ENCODE results near the gene SIN3B.

- TF ChIP-seq FOXM1 (IDR thresholded peaks at IDR 0.05; ENCODE audit: low read depth) (no peak), REST (IDR thresholded peaks at IDR 0.05; ENCODE audit: low read depth, low read length) (no peak), GABPA (IDR thresholded peaks at IDR 0.05; ENCODE audit: low read depth) (no peak), GATA2 (CRISPR knock-in tag; IDR thresholded peaks at IDR 0.05) (no peak), CTCF (IDR thresholded peaks at IDR 0.05) (no peak), CHD2 (IDR thresholded peaks at IDR 0.05; ENCODE audit: low read length, partially characterized antibody) (no peak), RFX5 (IDR thresholded peaks at IDR 0.05; ENCODE audit: low read length) (no peak), POLR2AphosphoS5 (IDR thresholded peaks at IDR 0.05; ENCODE audit: low read depth, low read length) (no peak), RCOR1 (IDR thresholded peaks at IDR 0.05; ENCODE audit: low read length) (no peak)
Measured at GRCh38 chr19:16862826-16863415, 33.7 kb downstream of the SIN3B start.

Measured in SK-N-SH (cell line).